Measurements from ENCODE around the gene KLHL30. TPM values are rescaled to one million over a fixed set of nuclear protein-coding genes. Genes with fewer than 3 reads are reported as not detected.

The KLHL30 gene
- polyA plus RNA-seq, 5 donors, result 0.08 to 0.68 (median 0.18) TPM

DNA sequence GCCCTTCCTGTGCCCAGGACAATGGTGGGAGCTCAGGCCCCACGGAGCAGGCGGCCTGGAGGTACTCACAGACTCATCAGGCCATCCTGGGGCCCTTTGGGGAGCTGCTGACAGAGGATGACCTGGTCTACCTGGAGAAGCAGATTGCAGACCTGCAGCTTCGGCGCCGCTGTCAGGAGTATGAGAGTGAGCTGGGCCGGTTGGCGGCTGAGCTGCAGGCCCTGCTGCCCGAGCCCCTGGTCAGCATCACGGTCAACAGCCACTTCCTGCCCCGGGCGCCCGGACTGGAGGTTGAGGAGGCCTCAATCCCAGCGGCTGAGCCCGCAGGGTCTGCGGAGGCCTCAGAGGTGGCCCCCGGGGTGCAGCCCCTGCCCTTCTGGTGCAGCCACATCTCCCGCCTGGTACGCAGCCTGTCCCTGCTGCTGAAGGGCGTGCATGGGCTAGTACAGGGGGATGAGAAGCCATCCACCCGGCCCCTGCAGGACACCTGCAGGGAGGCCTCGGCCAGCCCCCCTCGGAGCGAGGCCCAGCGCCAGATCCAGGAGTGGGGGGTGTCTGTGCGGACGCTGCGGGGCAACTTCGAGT lies 8.3 kb upstream of the KLHL30 start:
- no peak for DNase-seq

- DNase-seq, result no peak
These were observed 7.5 kb upstream of the KLHL30 start for GRCh38 chr2:238130696-238131628.

DNA sequence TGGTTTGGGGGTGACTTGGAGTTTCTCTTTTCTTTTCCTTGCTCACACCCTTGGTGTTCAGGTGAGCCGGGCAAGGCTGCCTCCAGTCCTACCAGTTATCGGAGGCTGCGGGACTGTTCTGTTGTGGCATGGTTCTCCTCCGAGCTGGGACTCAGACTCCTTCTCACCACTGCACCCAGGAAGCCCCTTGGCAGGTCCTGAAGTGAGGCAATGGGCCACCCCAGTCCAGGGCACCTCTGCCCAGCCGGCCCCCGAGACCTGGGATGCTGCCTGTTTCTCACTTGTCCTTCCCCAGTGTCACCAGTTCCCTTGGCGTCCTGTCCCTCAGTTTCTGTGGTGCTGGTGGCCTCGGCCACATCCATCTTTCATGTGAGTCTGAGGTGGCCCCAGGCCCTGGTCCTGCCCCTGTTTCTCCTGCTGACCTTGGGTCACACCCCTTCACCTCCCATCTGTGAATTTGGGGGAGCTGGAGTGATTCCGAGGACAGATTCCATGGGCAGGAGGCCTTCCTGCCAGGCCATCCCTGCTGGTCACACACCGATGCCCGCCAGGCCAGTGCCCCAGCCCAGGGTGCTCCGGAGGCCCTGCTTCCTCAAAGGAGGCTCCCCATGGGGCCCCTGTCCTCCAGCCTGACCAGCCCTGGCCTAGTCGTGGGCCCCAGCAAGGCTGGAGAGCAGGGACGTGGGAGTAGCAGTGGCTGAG lies 6.6 kb upstream of the KLHL30 start:
- DNase-seq, result no peak

GRCh38 chr2:238132463-238133450 lies 5.7 kb upstream of the KLHL30 start:
- DNase-seq, result no peak

DNA sequence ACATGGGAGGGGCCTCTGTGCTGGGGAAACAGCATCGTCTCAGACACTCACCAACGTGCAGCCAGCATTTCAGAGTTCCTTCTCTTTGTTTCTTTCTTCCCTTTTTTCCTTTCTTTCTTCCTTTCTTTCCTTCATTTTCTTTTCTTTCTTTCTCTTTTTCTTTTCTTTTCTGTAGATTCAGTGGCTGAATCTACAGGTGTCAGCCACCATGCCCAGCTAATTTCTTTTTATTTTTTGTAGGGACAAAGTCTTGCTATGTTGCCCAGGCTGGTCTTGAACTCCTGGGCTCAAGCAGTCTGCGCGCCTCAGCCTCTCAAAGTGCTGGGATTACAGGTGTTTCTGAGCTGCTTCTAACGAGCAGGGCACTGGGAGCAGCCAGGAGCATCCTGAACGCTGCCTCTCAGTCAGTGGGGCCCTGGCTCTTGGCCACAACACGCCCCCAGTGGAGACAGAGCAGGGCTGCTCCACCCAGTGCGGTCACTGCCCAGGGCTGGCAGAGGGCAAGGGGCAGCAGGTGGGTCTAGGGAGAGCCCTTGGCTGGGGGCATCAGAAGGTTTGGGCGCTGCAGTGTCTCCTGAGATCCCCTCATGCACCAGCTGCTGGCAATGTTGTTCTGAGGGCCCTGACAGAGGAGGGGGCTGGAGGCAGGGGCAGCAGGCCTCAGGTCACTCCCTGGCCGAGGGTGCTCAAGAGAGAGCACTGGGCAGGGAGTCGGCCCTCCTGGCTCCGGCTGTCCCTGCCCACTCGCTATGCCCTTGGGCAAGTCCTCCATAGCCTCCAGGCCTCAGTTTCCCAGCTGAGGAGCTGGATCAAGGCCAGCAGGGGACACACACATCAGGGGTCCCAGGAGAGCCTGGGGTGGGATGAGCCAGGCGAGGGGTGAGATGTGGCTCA lies 4.7 kb upstream of the KLHL30 start:
- DNase-seq, result no peak

GRCh38 chr2:238134393-238134785 lies 4.1 kb upstream of the KLHL30 start:
- DNase-seq, result no peak

DNA sequence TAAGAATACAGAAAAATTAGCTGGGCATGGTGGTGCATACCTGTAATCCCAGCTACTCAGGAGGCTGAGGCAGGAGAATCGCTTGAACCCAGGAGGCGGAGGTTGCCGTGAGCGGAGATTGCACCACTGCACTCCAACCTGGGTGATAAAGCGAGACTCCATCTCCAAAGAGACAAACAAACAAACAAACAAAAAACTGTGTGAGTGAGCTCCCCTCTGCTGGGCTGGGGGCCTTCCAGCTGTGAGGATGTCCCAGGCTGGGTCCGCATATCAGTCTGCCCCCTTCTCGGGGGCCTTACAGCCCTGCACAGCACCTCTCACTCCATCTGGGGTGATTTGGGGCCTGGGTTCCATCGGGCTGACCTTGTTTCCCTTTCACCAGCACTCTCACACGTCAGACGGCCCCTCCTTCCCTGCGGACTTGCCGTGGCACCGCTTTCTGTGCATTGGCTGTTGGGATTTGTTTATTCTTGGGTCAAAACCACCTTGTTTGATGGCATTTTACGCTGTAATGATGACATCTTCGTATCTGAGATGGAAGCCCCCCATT lies 2.8 kb upstream of the KLHL30 start:
- no peak for DNase-seq

GRCh38 chr2:238136820-238137537 lies 1.5 kb upstream of the KLHL30 start:
- no peak for DNase-seq

DNA sequence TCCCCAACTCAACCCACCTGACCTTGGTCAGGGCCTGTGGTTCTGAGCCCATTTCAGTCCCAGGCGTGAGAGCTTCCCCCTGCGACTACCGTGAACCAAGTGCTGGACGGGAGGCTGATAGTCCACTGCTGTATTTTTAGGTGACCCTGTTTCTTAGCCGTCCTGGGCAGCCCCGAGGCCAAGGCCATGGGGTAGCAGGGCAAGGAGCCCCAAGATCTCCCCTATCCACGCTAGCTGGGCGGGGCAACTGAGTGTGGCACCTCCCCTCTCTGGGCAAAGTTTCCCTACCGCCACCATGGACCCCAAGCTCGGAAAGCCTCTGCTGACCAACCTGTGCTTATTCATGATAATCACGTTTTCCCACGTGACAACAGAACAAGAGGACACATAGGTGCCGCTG lies 583 bp upstream of the KLHL30 start:
- no peak for DNase-seq

DNA sequence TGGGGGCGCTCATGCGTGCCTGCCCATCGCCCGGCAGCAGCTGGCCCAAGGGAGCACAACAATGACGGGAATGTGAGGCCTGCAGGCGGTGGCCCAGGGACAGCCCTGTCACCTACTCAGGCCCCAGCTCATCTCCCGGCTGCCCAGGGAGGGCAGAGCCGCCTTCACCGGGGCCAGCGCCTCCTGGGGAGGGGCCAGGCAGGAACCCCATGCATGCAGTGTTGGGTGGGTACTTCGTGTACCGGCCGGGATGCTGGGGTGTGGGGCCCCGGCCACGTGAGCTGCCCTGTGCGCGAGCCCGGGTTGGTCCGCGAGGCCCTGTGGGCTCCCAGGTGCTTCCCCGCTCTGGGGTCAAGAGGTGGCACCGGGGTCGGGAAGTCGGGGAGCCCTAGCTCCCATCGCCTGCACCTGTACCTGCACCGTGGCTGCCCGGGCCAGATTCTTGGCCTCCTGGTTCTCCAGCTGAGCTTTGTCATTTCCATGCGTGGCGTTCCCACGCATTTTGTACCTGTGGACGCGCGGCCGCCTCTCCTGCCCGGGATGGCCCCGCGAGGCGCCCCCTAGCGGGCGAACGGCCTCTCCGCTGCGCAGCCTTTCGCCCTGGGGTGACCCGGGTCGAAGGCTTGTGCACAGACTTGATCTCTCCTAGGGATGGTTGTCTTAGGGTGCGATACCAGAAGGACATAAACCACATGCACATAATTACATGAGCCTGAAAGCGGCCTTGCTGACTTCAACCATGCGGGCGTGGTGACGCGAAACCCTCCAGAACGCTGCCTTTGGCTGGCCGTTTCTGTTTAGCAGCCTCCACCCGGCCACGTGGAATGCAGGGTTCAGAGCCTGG lies 950 bp downstream of the KLHL30 start:
- DNase-seq, result no peak

GRCh38 chr2:238140040-238140439 lies 1.6 kb downstream of the KLHL30 start:
- DNase-seq, result no peak

DNA sequence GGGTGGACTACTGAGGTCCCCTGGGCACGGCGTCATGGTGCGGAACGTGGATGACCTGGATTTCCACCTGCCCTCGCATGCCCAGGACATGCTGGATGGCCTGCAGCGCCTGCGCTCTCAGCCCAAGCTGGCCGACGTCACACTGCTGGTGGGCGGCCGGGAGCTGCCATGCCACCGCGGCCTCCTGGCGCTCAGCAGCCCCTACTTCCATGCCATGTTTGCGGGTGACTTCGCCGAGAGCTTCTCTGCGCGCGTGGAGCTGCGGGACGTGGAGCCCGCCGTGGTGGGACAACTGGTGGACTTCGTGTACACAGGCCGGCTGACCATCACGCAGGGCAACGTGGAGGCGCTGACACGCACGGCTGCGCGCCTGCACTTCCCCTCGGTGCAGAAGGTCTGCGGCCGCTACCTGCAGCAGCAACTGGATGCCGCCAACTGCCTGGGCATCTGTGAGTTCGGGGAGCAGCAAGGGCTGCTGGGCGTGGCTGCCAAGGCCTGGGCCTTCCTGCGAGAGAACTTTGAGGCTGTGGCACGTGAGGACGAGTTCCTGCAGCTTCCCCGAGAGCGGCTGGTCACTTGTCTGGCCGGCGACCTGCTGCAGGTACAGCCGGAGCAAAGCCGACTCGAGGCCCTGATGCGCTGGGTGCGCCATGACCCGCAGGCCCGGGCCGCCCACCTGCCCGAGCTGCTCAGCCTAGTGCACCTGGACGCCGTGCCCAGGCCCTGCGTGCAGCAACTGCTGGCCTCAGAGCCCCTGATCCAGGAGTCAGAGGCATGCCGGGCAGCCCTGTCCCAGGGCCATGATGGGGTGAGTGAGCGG lies 2.5 kb downstream of the KLHL30 start:
- DNase-seq, result no peak

DNA sequence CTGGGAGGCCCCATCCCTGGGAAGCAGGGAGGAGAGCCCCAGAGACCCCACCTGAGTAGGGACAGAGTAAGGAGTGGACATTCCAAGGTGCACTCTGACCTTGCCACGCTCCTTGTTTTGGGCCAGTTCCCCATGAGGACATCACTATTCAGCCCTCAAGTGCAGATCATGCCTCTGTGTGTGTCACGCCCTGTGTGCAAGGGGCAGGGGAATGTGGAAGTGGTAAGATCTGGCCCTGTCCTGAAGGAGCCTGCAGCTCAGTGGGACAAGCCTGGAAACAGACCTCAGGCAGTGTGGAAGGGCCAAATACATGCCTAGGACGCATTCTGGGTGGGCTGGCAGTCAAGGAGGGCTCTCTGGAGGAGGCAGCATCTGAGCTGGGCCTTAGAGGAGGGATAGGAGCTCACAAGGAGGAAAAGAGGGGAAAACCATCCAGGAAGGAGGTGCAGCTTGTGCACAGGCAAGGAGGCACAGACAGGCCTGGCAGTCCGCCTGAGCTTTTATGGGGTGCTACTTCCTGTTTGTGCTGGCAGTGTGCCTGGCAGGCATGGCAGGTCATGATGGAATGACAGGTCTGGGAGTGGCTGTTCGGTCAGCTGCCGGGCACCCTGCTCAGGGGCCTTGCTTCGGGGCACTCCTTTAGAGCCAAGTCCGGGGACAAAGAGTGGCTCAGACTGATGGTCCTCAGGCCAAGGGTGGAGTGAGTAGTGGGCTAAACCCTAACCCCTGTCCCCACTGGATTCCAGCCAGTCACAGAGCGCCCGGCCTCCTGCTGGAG lies 3.3 kb downstream of the KLHL30 start:
- peak; percentile 45 to 46 for DNase-seq

DNA sequence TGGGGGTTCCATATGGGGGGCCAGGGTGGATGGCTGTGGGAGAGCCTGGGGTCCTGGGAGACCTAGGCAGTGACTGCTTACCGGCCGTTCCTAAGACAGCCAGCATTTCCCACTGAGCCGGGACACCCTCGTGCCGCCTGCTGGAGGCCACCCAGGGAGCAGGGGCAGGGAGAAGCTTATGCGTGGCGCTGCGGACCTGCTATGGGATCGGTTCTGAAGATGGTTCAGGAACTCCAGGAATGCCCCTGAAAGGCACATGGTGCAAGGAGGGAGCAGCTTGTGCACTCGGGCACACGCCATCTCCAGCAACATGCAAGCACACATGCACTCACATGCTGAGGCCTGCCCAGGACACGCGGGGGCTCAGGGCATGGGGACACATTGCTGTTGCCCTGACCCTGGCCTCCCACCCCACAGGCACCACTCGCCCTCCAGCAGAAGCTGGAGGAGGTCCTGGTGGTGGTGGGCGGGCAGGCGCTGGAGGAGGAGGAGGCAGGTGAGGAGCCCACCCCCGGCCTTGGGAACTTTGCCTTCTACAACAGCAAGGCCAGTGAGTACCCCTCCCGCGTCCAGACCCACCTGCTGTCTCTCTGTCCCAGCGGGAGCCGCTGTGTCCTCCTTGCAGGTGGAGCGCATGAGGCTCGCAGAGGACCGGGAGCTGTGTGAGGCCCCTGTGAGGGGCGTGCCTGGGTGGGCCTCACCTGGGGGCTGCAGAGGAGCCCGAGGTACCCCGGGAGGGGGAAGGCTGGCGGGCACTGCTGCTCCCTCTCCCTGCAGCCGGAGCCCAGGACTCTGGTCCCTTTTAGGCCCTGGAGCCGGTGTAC lies 4.1 kb downstream of the KLHL30 start:
- DNase-seq, result no peak

DNA sequence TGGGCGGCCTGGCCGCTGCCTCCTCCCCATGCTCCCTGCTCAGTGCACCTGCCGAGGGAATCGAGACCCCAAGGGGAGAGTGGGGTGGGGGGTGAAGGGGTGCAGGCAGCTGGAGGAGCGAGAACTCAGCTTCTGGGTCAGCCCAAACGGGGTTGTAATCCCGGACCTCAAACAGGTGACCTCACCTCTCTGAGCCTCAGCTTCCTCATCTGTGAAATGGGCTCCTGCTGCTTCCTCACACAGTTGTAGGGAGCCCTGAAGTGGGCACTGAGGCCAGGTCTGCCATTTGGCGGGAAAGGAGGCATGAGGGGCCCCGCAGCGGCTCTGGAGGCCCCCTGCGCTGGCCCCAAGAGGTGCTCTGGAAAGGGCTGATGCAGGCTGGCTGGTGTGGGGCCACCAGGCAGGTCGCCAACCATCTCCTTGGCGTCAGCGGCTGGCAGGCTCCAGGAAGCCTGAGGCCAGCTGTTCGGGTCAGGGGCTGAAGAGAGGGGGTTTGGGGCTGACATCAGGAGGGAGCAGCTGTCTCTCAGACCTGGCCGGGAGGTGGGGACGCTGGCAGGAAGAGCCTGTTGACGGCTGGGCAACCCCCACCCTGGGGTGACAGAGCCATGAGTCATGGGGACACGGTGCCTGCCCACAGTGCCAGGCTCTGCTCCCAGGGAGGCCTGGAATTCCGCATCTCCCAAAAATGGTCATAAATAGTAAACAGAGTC lies 4.9 kb downstream of the KLHL30 start:
- DNase-seq, result no peak
